Thoracic aorta (tissue), 2 donors: ENCODE results near the gene PHC3. TPM values are rescaled to one million over a fixed set of nuclear protein-coding genes. Genes with fewer than 3 reads are reported as not detected.

Experiments used
- ATAC-seq: fragments of 150-250 bp; one replicate; pipeline ENCODE4 v1.8.0; 2017; ENCODE audit warnings: low read depth; ENCODE audit not compliant: insufficient number of reproducible peaks, low FRiP score
- DNase-seq: peaks from one replicate; pipeline ENCODE4 v3.0.0-alpha.2; 2020; ENCODE audit warnings: low spot score
- H3K27ac ChIP-seq, 2 donors: fragments of 200-600 bp; sonication (generic); 1 replicate in 1 of 2; 2 replicates in 1 of 2; pipeline ENCODE4 v1.5.1; 2016; ENCODE audit warnings: mild to moderate bottlenecking in 2 of 2, moderate library complexity in 2 of 2
- H3K27me3 ChIP-seq: fragments of 200-600 bp; sonication (generic); replicated peaks from 2 replicates; pipeline ENCODE4 v1.6.0; 2016; ENCODE audit warnings: mild to moderate bottlenecking; ENCODE audit not compliant: insufficient read depth
- H3K36me3 ChIP-seq: fragments of 200-600 bp; sonication (generic); one replicate; pipeline ENCODE4 v1.5.1; 2016
- H3K4me1 ChIP-seq, 2 donors: fragments of 200-600 bp; sonication (generic); 1 replicate in 1 of 2; 2 replicates in 1 of 2; pipeline versions ENCODE4 v1.5.1 to v1.6.0; 2016; ENCODE audit warnings: low read depth in 2 of 2, mild to moderate bottlenecking in 1 of 2; ENCODE audit not compliant: control insufficient read depth in 1 of 2
- H3K4me3 ChIP-seq: fragments of 200-600 bp; sonication (generic); 2 replicates; pipeline ENCODE4 v1.5.1; 2016; ENCODE audit warnings: mild to moderate bottlenecking
- H3K9me3 ChIP-seq: fragments of 200-600 bp; sonication (generic); 2 replicates; pipeline ENCODE4 v1.5.1; 2016
- total RNA-seq, 2 donors: library from RNA; depleted of rRNA; stranded (reverse); fragments of >200 nt; gene quantifications; one replicate each; pipeline versions ENCODE4 v1.1.0 to v1.2.3, GENCODE V29; 2016
- TF ChIP-seq, protein P1 (sequence below): fragments of 200-600 bp; sonication (generic); IDR thresholded peaks from one replicate; pipeline ENCODE4 v1.5.1; 2019; ENCODE audit warnings: antibody characterized with exemption

PHC3 gene
- total RNA-seq, 2 donors from 2014 or later, result 78.0 to 123 TPM

DNA sequence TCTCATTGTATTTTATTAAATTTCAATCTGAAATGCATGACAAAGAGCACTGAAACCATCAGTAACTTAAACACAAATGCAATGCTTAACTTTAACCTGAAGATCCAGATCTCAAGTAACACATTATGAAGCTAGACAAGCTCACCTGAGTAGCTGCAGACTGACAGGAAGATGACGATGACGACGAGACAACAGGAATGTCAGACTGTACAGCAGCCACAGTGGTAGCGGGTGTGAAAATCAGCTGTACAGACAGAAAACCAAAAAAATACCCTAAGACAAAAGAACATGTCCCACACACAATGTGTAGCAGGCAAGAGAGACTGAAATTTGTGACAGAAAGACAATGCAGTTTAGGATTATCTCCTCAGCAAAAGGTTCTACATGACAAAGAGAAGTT is 36.3 kb downstream of the PHC3 start:
- Histone ChIP-seq H3K27me3 (no peaks in the 10 kb centered on the region), H3K4me3 (no peak overlapping the region), H3K9me3 (no peaks in the 10 kb centered on the region), H3K4me1 (peaks cover 3% of the 10 kb centered on the region in 2 donors), H3K27ac (no peak overlapping the region), H3K36me3 (peaks cover 7% of the 10 kb centered on the region)
- TF ChIP-seq, protein P1, sequence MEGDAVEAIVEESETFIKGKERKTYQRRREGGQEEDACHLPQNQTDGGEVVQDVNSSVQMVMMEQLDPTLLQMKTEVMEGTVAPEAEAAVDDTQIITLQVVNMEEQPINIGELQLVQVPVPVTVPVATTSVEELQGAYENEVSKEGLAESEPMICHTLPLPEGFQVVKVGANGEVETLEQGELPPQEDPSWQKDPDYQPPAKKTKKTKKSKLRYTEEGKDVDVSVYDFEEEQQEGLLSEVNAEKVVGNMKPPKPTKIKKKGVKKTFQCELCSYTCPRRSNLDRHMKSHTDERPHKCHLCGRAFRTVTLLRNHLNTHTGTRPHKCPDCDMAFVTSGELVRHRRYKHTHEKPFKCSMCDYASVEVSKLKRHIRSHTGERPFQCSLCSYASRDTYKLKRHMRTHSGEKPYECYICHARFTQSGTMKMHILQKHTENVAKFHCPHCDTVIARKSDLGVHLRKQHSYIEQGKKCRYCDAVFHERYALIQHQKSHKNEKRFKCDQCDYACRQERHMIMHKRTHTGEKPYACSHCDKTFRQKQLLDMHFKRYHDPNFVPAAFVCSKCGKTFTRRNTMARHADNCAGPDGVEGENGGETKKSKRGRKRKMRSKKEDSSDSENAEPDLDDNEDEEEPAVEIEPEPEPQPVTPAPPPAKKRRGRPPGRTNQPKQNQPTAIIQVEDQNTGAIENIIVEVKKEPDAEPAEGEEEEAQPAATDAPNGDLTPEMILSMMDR, result no peak
- DNase-seq (no peak), ATAC-seq (no peak)

DNA sequence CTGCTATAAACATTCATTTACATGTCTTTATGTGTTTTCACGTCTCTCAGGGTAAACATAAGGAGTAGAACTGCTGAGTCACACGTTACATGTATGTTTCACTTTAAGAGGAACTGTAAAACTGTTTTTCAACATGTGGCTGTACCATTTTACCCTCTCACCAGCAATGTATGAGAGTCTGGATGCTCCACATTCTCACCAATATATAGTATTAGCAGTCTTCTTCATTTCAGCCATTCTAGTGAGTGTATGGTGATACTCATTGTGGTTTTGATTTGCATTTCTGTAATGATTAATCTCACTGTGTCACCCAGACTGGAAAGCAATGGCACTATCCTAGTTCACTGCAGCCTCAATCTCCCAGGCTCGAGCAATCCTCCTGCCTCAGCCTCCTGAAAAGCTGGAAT is 37.1 kb downstream of the PHC3 start:
- TF ChIP-seq, protein P1, result no peak
- DNase-seq, result no peak
- H3K4me1 ChIP-seq, result peaks cover 3% of the 10 kb centered on the region in 2 donors

DNA sequence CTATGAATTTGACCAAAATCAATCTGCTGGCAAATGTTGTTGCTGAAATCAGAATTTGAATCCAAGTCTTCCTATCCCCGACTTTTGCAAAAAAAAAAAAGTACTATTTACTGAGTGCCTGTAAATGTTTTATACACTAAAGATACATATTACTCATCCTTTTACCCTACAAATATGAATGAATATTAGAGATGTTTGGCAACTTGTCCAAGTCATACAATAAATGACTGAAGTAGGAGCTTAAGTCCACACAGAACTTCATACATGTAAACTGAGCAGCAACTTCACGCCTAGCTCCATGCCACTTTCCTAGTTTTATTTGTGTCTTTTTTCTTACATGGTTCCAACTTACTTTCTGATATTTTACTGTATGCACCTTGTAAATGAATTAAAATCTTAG is 39.2 kb downstream of the PHC3 start:
- no peak overlapping the region for H3K27ac ChIP-seq
- ATAC-seq, result no peak
- H3K4me1 ChIP-seq, result peaks cover 3% of the 10 kb centered on the region in 2 donors
- H3K27me3 ChIP-seq, result no peaks in the 10 kb centered on the region
- H3K36me3 ChIP-seq, result peaks cover 7% of the 10 kb centered on the region
- TF ChIP-seq, protein P1, result no peak
- no peak for DNase-seq
- H3K4me3 ChIP-seq, result no peak overlapping the region
- no peaks in the 10 kb centered on the region for H3K9me3 ChIP-seq

More for the DNA sequence above, 37.1 kb downstream of the PHC3 start:
- ATAC-seq, result no peak
- Histone ChIP-seq H3K36me3 (peaks cover 7% of the 10 kb centered on the region), H3K4me3 (no peak overlapping the region), H3K9me3 (no peaks in the 10 kb centered on the region), H3K27ac (no peak overlapping the region), H3K27me3 (no peaks in the 10 kb centered on the region)

DNA sequence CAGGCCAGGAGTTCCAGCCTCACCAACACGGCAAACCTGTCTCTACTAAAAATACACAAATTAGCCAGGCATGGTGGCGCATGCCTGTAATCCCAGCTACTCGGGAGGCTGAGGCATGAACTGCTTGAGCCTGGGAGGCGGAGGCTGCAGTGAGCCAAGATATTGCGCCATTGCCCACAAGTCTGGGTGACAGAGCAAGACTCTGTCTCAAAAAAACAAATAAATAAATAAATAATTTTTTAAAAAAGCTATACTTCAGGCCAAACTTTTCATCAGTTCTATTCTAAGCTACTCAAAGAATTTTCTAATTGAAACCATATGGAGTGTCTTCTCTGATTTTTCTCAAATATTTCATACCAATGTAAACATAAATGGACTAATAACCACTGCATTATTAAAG is 43.5 kb downstream of the PHC3 start:
- Histone ChIP-seq H3K27me3 (no peaks in the 10 kb centered on the region), H3K27ac (no peak overlapping the region), H3K36me3 (peaks cover 16% of the 10 kb centered on the region), H3K9me3 (no peaks in the 10 kb centered on the region), H3K4me3 (no peak overlapping the region), H3K4me1 (peaks cover 0 to 3% of the 10 kb centered on the region in 2 donors)
- ATAC-seq (no peak), DNase-seq (no peak)
- TF ChIP-seq, protein P1, result no peak

DNA sequence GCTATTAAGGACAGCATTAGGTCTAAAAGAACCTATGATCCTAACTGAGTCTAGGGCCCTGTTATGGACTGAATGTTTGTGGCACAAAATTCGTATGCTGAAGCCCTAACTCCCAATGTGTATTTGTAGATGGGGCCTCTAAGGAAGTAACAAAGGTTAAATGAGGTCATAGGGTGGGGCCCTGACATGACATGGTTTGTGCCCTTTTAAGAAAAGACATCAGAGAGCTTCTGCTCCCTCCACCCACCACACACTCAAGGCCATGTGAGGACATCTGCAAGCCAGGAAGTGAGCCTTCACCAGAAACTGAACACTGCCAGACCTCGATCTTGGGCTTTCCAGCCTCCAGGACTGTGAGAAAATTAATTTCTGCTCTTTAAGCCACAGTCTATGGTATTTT is 49.2 kb downstream of the PHC3 start:
- H3K36me3 ChIP-seq, result peaks cover 33% of the 10 kb centered on the region
- no peak for DNase-seq
- H3K27me3 ChIP-seq, result no peaks in the 10 kb centered on the region
- H3K27ac ChIP-seq, result no peak overlapping the region
- no peak for ATAC-seq
- H3K4me1 ChIP-seq, result no peaks in the 10 kb centered on the region
- no peaks in the 10 kb centered on the region for H3K9me3 ChIP-seq
- TF ChIP-seq, protein P1, result no peak
- no peak overlapping the region for H3K4me3 ChIP-seq
